Mucosa of rectum (tissue), 2 donors: ENCODE data around the gene CCDC85C.

Source experiments
- H3K27ac ChIP-seq, 2 donors: one replicate each; pipeline ENCODE4 v1.7.0; 2013; ENCODE audit warnings: inconsistent platforms in 2 of 2, low read depth in 2 of 2, low read length in 2 of 2
- H3K27me3 ChIP-seq, 2 donors: one replicate each; pipeline ENCODE4 v1.7.0; 2013; ENCODE audit warnings: low read length in 2 of 2; ENCODE audit not compliant: control insufficient read depth in 2 of 2, insufficient read depth in 2 of 2
- H3K36me3 ChIP-seq, 2 donors: one replicate each; pipeline ENCODE4 v1.7.0; 2013; ENCODE audit warnings: low read length in 2 of 2; ENCODE audit not compliant: control insufficient read depth in 2 of 2, insufficient read depth in 2 of 2
- H3K4me1 ChIP-seq, 2 donors: one replicate each; pipeline ENCODE4 v1.7.0; 2013; ENCODE audit warnings: low read length in 2 of 2, mild to moderate bottlenecking in 1 of 2; ENCODE audit not compliant: control insufficient read depth in 2 of 2, insufficient read depth in 2 of 2
- H3K4me3 ChIP-seq, 2 donors: one replicate each; pipeline ENCODE4 v1.7.0; 2013; ENCODE audit warnings: low read length in 2 of 2
- H3K9ac ChIP-seq, 2 donors: one replicate each; pipeline ENCODE4 v1.7.0; 2013; ENCODE audit warnings: low read length in 2 of 2, low read depth in 1 of 2, mild to moderate bottlenecking in 1 of 2
- H3K9me3 ChIP-seq, 2 donors: one replicate each; pipeline ENCODE4 v1.7.0; 2013; ENCODE audit warnings: low read length in 2 of 2; ENCODE audit not compliant: control insufficient read depth in 2 of 2
- donor health status: healthy.
- donor health status: Normal muscosa, but diverticular disease.

CCDC85C gene

GRCh38 chr14:99481745-99482099, 122.3 kb downstream of the CCDC85C start:
- Histone ChIP-seq H3K9me3 (no peaks in the 10 kb centered on the region), H3K36me3 (no peaks in the 10 kb centered on the region), H3K27ac (peak overlapping the region; percentile 86 to 94), H3K27me3 (no peaks in the 10 kb centered on the region), H3K4me1 (peaks cover 11 to 32% of the 10 kb centered on the region in 2 donors), H3K4me3 (peak overlapping the region; percentile 92 to 95), H3K9ac (peak overlapping the region; percentile 95 to 98)

GRCh38 chr14:99480917-99481744, 122.9 kb downstream of the CCDC85C start, which contains the start of gene CCNK:
TSS of gene CCNK (plus strand) at chr14:99481409. CDS start at chr14:99492678, 11,269 bp downstream.
- H3K4me1 ChIP-seq: peaks cover 11 to 32% of the 10 kb centered on the region in 2 donors

GRCh38 chr14:99479906-99480869, 123.8 kb downstream of the CCDC85C start, which contains the start of gene SETD3:
TSS of gene SETD3 (minus strand) at chr14:99480859. CDS start at chr14:99465805, 15,054 bp downstream.
- Histone ChIP-seq H3K4me1 (peaks cover 11 to 32% of the 10 kb centered on the region in 2 donors), H3K9ac (peak within 1 kb of the TSS; percentile 95 to 98), H3K4me3 (peak within 1 kb of the TSS; percentile 92 to 95), H3K36me3 (no peaks in the 10 kb centered on the region), H3K9me3 (no peaks in the 10 kb centered on the region), H3K27ac (peak within 1 kb of the TSS; percentile 86 to 94), H3K27me3 (no peaks in the 10 kb centered on the region)

More at GRCh38 chr14:99480917-99481744, 122.9 kb downstream of the CCDC85C start, which contains the start of gene CCNK:
- Histone ChIP-seq H3K27ac (peak within 1 kb of the TSS; percentile 86 to 94), H3K27me3 (no peaks in the 10 kb centered on the region), H3K9me3 (no peaks in the 10 kb centered on the region), H3K9ac (peak within 1 kb of the TSS; percentile 95 to 98), H3K4me3 (peak within 1 kb of the TSS; percentile 92 to 95), H3K36me3 (no peaks in the 10 kb centered on the region)

GRCh38 chr14:99479160-99479905, 124.7 kb downstream of the CCDC85C start:
- Histone ChIP-seq H3K27me3 (no peaks in the 10 kb centered on the region), H3K4me1 (peaks cover 11 to 32% of the 10 kb centered on the region in 2 donors), H3K9ac (peak overlapping the region; percentile 64 to 76), H3K4me3 (peak overlapping the region; percentile 75 to 81), H3K36me3 (no peaks in the 10 kb centered on the region), H3K9me3 (no peaks in the 10 kb centered on the region), H3K27ac (peak overlapping the region; percentile 83 to 86)

GRCh38 chr14:99478128-99478527, 125.9 kb downstream of the CCDC85C start:
- H3K9ac ChIP-seq: no peak overlapping the region
- H3K4me3 ChIP-seq: no peak overlapping the region
- H3K4me1 ChIP-seq: peaks cover 11 to 26% of the 10 kb centered on the region in 2 donors
- H3K27ac ChIP-seq: no peak overlapping the region
- H3K27me3 ChIP-seq: no peaks in the 10 kb centered on the region
- H3K9me3 ChIP-seq: no peaks in the 10 kb centered on the region
- H3K36me3 ChIP-seq: no peaks in the 10 kb centered on the region

GRCh38 chr14:99476864-99477263, 127.1 kb downstream of the CCDC85C start:
- H3K36me3 ChIP-seq: no peaks in the 10 kb centered on the region

GRCh38 chr14:99475660-99476059, 128.3 kb downstream of the CCDC85C start:
- Histone ChIP-seq H3K9me3 (no peaks in the 10 kb centered on the region), H3K4me1 (peaks cover 5 to 18% of the 10 kb centered on the region in 2 donors), H3K9ac (no peak overlapping the region), H3K27me3 (no peaks in the 10 kb centered on the region), H3K4me3 (no peak overlapping the region), H3K27ac (no peak overlapping the region), H3K36me3 (no peaks in the 10 kb centered on the region)

More at GRCh38 chr14:99476864-99477263, 127.1 kb downstream of the CCDC85C start:
- Histone ChIP-seq H3K4me3 (no peak overlapping the region), H3K27me3 (no peaks in the 10 kb centered on the region), H3K9me3 (no peaks in the 10 kb centered on the region), H3K4me1 (peaks cover 5 to 18% of the 10 kb centered on the region in 2 donors), H3K27ac (no peak overlapping the region), H3K9ac (no peak overlapping the region)

- H3K27ac ChIP-seq: no peak overlapping the region
- H3K9ac ChIP-seq: no peak overlapping the region
- H3K4me1 ChIP-seq: peaks cover 5 to 18% of the 10 kb centered on the region in 2 donors
- no peaks in the 10 kb centered on the region for H3K27me3 ChIP-seq
- no peak overlapping the region for H3K4me3 ChIP-seq
- H3K9me3 ChIP-seq: no peaks in the 10 kb centered on the region
- H3K36me3 ChIP-seq: no peaks in the 10 kb centered on the region
These were observed 128.8 kb downstream of the CCDC85C start for GRCh38 chr14:99475179-99475578.

- no peak overlapping the region for H3K9ac ChIP-seq
- H3K9me3 ChIP-seq: no peaks in the 10 kb centered on the region
- H3K4me3 ChIP-seq: no peak overlapping the region
- H3K27ac ChIP-seq: no peak overlapping the region
- H3K36me3 ChIP-seq: no peaks in the 10 kb centered on the region
- no peaks in the 10 kb centered on the region for H3K27me3 ChIP-seq
- H3K4me1 ChIP-seq: peaks cover 3 to 8% of the 10 kb centered on the region in 2 donors
These were observed 130.5 kb downstream of the CCDC85C start for GRCh38 chr14:99473458-99473857.
